GM13976 (cell line): Measurements from ENCODE around the gene MSANTD7.

Experiments used
- DNase-seq: peaks from one replicate; pipeline ENCODE4 v3.0.0; 2012; ENCODE audit warnings: low spot score
- in situ Hi-C: fragments of 300-500 bp; cut with MboI; formaldehyde crosslinking; loops from one replicate; pipeline ENCODE4 v1.12.0; 2022; ENCODE audit warnings: low sequenced_read_pairs, mixed read lengths, inconsistent platforms; ENCODE audit not compliant: unreplicated experiment
- TF ChIP-seq, protein P1 (sequence below): IDR thresholded peaks from 2 replicates; pipeline ENCODE4 v1.5.1; 2012; ENCODE audit warnings: borderline replicate concordance, mild to moderate bottlenecking; ENCODE audit not compliant: insufficient read depth; ENCODE audit errors: extremely low read depth, missing control alignments, control extremely low read depth

MSANTD7 gene

DNA sequence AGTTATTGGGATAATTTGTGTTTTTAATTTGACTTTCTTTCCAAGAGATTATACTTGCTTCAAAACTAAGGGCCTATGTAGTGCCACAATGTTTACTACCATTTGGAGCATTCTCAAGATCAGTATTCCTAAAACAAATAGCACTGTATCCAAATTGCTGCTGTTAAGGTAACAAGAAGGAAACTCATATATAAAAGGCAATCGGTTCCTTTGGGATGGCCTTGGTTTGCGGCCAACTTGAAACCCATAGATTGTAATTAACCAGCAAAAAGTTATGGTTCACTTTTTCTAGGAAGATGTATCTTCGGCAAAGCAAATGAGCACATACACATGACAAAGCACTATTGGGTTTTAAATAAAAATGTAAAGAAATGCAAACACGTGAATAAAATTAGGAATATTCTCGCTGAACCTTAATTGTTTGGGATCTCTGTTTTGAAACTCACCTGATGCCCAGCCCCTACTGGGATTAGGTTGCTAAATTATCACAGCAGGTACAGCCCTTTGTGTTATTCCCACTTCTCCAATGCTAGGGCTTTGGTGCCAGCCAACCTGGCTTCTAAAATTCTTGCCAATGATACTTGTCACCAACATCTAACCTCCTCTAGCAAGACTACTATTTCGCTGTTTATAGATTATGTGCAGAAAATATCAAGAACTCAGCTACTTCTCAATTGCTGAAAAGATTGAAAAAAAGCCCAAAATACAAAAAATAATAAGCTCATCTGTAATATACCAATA, 16.3 kb upstream of the MSANTD7 start:
- DNase-seq: no peak
- TF ChIP-seq, protein P1, sequence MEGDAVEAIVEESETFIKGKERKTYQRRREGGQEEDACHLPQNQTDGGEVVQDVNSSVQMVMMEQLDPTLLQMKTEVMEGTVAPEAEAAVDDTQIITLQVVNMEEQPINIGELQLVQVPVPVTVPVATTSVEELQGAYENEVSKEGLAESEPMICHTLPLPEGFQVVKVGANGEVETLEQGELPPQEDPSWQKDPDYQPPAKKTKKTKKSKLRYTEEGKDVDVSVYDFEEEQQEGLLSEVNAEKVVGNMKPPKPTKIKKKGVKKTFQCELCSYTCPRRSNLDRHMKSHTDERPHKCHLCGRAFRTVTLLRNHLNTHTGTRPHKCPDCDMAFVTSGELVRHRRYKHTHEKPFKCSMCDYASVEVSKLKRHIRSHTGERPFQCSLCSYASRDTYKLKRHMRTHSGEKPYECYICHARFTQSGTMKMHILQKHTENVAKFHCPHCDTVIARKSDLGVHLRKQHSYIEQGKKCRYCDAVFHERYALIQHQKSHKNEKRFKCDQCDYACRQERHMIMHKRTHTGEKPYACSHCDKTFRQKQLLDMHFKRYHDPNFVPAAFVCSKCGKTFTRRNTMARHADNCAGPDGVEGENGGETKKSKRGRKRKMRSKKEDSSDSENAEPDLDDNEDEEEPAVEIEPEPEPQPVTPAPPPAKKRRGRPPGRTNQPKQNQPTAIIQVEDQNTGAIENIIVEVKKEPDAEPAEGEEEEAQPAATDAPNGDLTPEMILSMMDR: no peak
- in situ Hi-C loops: loop anchor here (25.0 kb wide), 1 partner anchor 610 kb away; no protein-coding TSS in a partner anchor

DNA sequence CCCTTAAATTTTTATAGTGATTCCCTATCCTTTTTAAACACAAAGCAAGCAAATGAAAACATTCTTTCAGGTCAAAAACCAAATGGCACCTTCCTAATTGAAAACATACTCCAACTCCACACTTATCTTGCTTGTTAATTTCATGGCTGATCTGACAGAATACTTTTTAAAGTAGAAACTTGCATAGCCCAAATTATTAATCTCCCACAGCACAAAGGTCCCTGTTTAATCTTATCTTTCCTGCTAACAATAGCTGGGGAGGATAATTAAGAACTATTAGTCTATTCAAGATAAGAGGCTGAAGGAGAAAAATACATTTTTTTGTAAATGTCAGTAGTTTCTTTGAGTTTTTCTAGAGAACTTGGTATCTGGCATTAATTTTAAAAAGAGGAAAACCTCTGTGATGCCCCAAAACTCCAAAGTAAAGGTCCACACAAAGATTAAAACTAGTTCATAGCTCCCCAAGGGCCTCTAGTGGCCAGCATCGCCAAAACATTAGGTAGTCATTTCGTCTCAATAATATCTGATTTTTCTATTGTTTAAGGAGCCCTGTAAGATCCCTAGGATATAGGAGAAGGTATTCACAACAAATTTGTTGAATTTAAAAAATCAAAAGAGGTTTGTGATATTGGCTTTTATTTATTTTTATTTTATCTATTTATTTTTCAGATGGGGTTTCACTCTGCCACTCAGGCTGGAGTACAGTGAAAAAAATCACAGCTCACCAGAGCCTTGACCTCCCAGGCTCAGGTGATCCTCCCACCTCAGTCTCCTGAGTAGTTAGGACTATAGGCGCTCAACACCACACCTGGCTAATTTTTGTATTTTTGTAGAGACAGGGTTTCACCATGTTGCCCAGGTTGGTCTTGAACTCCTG, 15.0 kb upstream of the MSANTD7 start:
- TF ChIP-seq, protein P1: peak; percentile 33
- in situ Hi-C loops: loop anchor here (25.0 kb wide), 1 partner anchor 611 kb away; no protein-coding TSS in a partner anchor
- peak; percentile 66 for DNase-seq

DNA sequence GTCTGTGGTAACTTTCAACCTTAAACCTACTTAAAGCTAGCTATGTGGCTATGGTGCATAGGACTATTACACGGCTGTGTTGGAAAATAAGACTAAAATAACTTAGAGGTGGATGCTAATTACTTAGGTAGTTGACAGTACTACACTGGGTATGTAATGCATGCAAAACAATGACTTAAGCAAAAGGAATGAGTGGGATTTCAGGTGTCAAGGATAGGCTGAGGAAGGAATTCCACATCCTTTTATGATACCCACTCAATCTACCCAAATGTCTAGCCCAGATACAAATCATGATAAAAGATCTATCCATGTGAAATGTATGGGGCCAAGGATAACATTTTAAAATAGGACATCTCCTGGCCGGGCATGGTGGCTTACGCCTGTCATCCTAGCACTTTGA, 14.1 kb upstream of the MSANTD7 start:
- in situ Hi-C loops: loop anchor here (25.0 kb wide), 1 partner anchor 612 kb away; no protein-coding TSS in a partner anchor
- no peak for DNase-seq
- TF ChIP-seq, protein P1: no peak

DNA sequence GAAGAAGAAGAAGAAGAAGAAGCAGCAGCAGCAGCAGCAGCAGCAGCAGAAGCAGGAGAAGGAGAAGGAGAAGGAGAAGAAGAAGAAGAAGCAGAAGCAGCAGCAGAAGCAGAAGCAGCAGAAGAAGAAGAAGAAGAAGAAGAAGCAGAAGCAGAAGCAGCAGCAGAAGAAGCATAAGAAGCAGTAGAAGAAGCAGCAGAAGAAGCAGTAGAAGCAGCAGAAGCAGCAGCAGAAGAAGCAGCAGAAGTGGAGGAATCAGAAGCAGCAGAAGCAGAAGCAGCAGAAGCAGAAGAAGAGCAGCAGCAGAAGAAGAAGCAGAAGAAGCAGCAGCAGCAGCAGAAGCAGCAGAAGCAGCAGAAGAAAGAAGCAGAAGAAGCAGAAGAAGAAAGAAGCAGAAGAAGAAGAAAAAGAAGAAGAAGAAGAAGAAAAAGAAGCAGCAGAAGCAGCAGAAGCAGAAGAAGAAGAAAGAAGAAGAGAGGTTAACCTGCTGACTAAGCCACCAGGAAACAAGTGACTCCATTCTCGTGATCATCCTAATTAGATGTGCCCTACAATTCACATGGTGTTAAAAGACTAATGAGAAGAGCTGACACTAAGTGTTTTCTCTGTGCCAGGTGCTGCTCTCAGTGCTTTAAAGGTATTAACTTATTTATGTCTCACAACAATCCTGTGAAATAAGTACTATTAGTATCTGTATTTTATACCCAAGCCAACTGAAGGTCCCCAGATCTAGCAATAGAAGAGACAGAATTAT, 11.9 kb upstream of the MSANTD7 start:
- in situ Hi-C loops: no loop called here
- no peak for DNase-seq
- TF ChIP-seq, protein P1: no peak

DNA sequence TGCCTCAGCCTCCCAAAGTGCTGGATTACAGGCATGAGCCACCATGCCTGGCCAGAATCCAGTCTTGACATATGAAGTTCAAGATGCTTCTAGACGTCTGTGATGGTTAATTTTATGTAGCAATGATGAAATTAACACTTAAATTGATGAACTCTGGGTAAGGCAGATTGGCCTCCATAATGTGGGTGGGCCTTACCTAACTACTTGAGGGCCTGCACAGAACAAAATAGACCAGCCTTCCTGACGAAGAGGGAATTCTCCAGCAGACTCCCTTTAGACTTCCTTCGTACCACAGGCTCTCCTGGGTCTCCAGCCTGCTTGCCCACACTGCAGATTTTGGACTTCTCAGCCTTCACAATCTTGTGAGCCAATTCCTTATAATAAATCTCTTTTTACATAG, 5.0 kb upstream of the MSANTD7 start:
- in situ Hi-C loops: no loop called here
- TF ChIP-seq, protein P1: no peak
- no peak for DNase-seq

DNA sequence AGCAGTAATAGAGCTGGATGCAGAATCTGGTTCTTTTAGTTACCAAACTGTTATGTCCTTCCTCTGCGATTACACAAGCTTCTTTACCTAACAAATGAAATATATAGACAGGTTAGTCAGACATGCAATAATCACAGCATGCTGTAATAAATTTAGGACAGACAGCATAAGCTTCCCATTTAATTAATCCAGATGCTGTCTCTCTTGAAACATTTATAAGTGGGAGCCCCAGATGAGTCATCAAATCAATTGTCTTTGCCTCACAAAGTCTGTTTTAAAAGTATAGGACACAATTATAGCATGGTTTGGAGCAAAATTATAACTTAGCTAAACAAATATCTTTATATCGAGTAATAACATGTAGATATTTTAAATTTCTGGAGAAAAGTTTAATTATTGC, 1.9 kb upstream of the MSANTD7 start:
- TF ChIP-seq, protein P1: no peak
- DNase-seq: no peak
- in situ Hi-C loops: no loop called here
